NCI-H1417 treated with DMSO at 0.1 percent for 48 hours (cell line): ENCODE results near the gene ORC3.
"Not testable (repeated sequence)": the region's sequence is repeated elsewhere in the genome, so short reads cannot be mapped to it uniquely, and the experiment has no call there.

Experiments
- DNase-seq: peaks from one replicate; lab custom pipeline; 2025; lab: John Stamatoyannopoulos, UW

Gene ORC3

GRCh38 chr6:87697581-87698546 lies 107.9 kb downstream of the ORC3 start:
- DNase-seq = no peak

- DNase-seq = no peak
These were observed 108.6 kb downstream of the ORC3 start for GRCh38 chr6:87698547-87699006.

GRCh38 chr6:87699576-87699975 lies 109.6 kb downstream of the ORC3 start:
- no peak for DNase-seq

GRCh38 chr6:87700397-87701343 lies 110.7 kb downstream of the ORC3 start:
- DNase-seq = no peak

- no peak for DNase-seq
These were observed 111.4 kb downstream of the ORC3 start for GRCh38 chr6:87701344-87701675.

GRCh38 chr6:87701676-87702588 lies 112.0 kb downstream of the ORC3 start, which contains the start of gene AKIRIN2:
Gene AKIRIN2 (minus strand): TSS chr6:87702233. CDS start chr6:87701684, 549 bp downstream.
- peak; percentile 86 for DNase-seq

- DNase-seq = no peak
These were observed 112.6 kb downstream of the ORC3 start for GRCh38 chr6:87702589-87702945.

GRCh38 chr6:87703039-87703438 lies 113.1 kb downstream of the ORC3 start:
- DNase-seq = not testable (repeated sequence)

- DNase-seq = no peak
These were observed 115.2 kb downstream of the ORC3 start for GRCh38 chr6:87705070-87705691.

- DNase-seq = no peak
These were observed 116.4 kb downstream of the ORC3 start for GRCh38 chr6:87706187-87706966.

GRCh38 chr6:87708581-87709427 lies 118.9 kb downstream of the ORC3 start:
- DNase-seq = not testable (repeated sequence)

- no peak for DNase-seq
These were observed 120.2 kb downstream of the ORC3 start for GRCh38 chr6:87710090-87710489.

GRCh38 chr6:87712713-87713112 lies 122.8 kb downstream of the ORC3 start:
- not testable (repeated sequence) for DNase-seq

- DNase-seq = no peak
These were observed 124.3 kb downstream of the ORC3 start for GRCh38 chr6:87714093-87714842.
